H1 (cell line): Measurements from ENCODE around the gene RASAL2. TPM values are rescaled to one million over a fixed set of nuclear protein-coding genes. Genes with fewer than 3 reads are reported as not detected.

ENCODE experiments used
- CTCF ChIA-PET: fragments of 300-600 bp; sonication (Branson Sonifier 250); formaldehyde crosslinking; loops from one replicate; lab custom pipeline; 2021; ENCODE audit not compliant: partially characterized antibody; lab: Charles Lee
- POLR2A ChIA-PET: fragments of 300-600 bp; sonication (Branson Sonifier 250); formaldehyde crosslinking; loops from one replicate; lab custom pipeline; 2021; ENCODE audit warnings: inconsistent platforms; ENCODE audit not compliant: partially characterized antibody; lab: Charles Lee
- DNase-seq, 2 experiments: peaks; one replicate each; pipeline versions ENCODE4 v3.0.0 to v3.0.0-alpha.2; 2010 to 2022; ENCODE audit warnings: low spot score in 2 of 2, low read depth in 1 of 2, mixed read lengths in 1 of 2
- FAIRE-seq: peaks from 2 replicates; lab custom pipeline; 2011; peaks lifted over from hg19 to GRCh38; lab: Jason Lieb, UNC
- H2AFZ ChIP-seq: 2 replicates; pipeline ENCODE4 v1.8.1; 2012; ENCODE audit warnings: low read length, inconsistent platforms
- H2AK5ac ChIP-seq: 2 replicates; pipeline ENCODE4 v1.6.1; 2013; ENCODE audit warnings: low read depth, low read length
- H2BK120ac ChIP-seq: replicated peaks from 2 replicates; pipeline ENCODE3; 2013; ENCODE audit warnings: low read depth, low read length, inconsistent platforms
- H2BK12ac ChIP-seq: 2 replicates; pipeline ENCODE4 v1.6.1; 2013; ENCODE audit warnings: low read depth, low read length
- H2BK15ac ChIP-seq: 2 replicates; pipeline ENCODE4 v1.6.1; 2013; ENCODE audit warnings: low read length
- H2BK20ac ChIP-seq: 2 replicates; pipeline ENCODE4 v1.6.1; 2013; ENCODE audit warnings: low read length
- H2BK5ac ChIP-seq: 2 replicates; pipeline ENCODE4 v1.6.1; 2013; ENCODE audit warnings: low read depth, low read length
- H3K14ac ChIP-seq: 2 replicates; pipeline ENCODE4 v1.6.1; 2013; ENCODE audit warnings: inconsistent platforms; ENCODE audit not compliant: insufficient read length
- H3K18ac ChIP-seq: 2 replicates; pipeline ENCODE4 v1.6.1; 2013; ENCODE audit warnings: low read length; ENCODE audit errors: extremely low read depth
- H3K23ac ChIP-seq: 2 replicates; pipeline ENCODE4 v1.6.1; 2013; ENCODE audit warnings: inconsistent platforms; ENCODE audit not compliant: insufficient read length
- H3K23me2 ChIP-seq: 2 replicates; pipeline ENCODE4 v1.6.1; 2013; ENCODE audit warnings: low read depth, low read length
- H3K27ac ChIP-seq: 2 replicates; pipeline ENCODE4 v1.6.1; 2011; ENCODE audit warnings: low read depth, low read length, inconsistent platforms
- H3K27me3 ChIP-seq, 4 experiments: replicated peaks in 1 of 4; 1 replicate in 1 of 4; 2 replicates in 3 of 4; pipeline versions ENCODE4 v1.6.1 to v1.8.1; 2011 to 2013; ENCODE audit warnings: low read length in 3 of 4, mild to moderate bottlenecking in 3 of 4, inconsistent platforms in 2 of 4, mixed read lengths in 2 of 4, moderate library complexity in 1 of 4; ENCODE audit not compliant: control insufficient read depth in 3 of 4, insufficient read depth in 3 of 4; ENCODE audit errors: extremely low read depth in 1 of 4
- H3K36me3 ChIP-seq, 4 experiments: 2 replicates each; pipeline versions ENCODE4 v1.6.1 to v1.8.1; 2011 to 2013; ENCODE audit warnings: mild to moderate bottlenecking in 4 of 4, low read length in 3 of 4, moderate library complexity in 2 of 4, control low read depth in 1 of 4, inconsistent platforms in 1 of 4; ENCODE audit not compliant: insufficient read depth in 4 of 4, control insufficient read depth in 2 of 4
- H3K4ac ChIP-seq: replicated peaks from 2 replicates; pipeline ENCODE3; 2013; ENCODE audit warnings: low read length, low read depth, mixed read lengths, inconsistent platforms; ENCODE audit not compliant: insufficient read length
- H3K4me1 ChIP-seq, 4 experiments: replicated peaks in 1 of 4; 1 replicate in 1 of 4; 2 replicates in 3 of 4; pipeline versions ENCODE4 v1.6.1 to v1.8.1; 2011 to 2013; ENCODE audit warnings: low read length in 3 of 4, inconsistent platforms in 2 of 4, mixed read lengths in 1 of 4; ENCODE audit not compliant: insufficient read depth in 4 of 4, control insufficient read depth in 3 of 4
- H3K4me2 ChIP-seq, 2 experiments: 2 replicates each; pipeline versions ENCODE4 v1.6.1 to v1.8.1; 2011 to 2013; ENCODE audit warnings: low read depth in 2 of 2, low read length in 2 of 2, control low read depth in 1 of 2, inconsistent platforms in 1 of 2, mild to moderate bottlenecking in 1 of 2; ENCODE audit not compliant: insufficient read depth in 1 of 2
- H3K4me3 ChIP-seq, 4 experiments: fragments of 200-600, 300-600 bp in 1 of 4; sonication (generic), shearing (Covaris generic), sonication (Bioruptor Twin) in 1 of 4; 2 replicates each; pipeline versions ENCODE4 v1.5.1 to v1.8.1; 2011 to 2016; ENCODE audit warnings: low read length in 4 of 4, low read depth in 3 of 4, control low read depth in 2 of 4, inconsistent platforms in 2 of 4, mild to moderate bottlenecking in 2 of 4, mixed read lengths in 1 of 4, moderate library complexity in 1 of 4; ENCODE audit not compliant: insufficient read depth in 2 of 4; ENCODE audit errors: extremely low read depth in 1 of 4
- H3K56ac ChIP-seq: replicated peaks from 2 replicates; pipeline ENCODE3; 2013; ENCODE audit warnings: low read depth, mild to moderate bottlenecking, mixed read lengths, low read length, inconsistent platforms; ENCODE audit not compliant: insufficient read length
- H3K79me1 ChIP-seq: 2 replicates; pipeline ENCODE4 v1.6.1; 2013; ENCODE audit warnings: low read depth, low read length, control low read depth
- H3K79me2 ChIP-seq, 2 experiments: 2 replicates each; pipeline versions ENCODE4 v1.6.1 to v1.8.1; 2012 to 2013; ENCODE audit warnings: low read length in 2 of 2, mild to moderate bottlenecking in 2 of 2, inconsistent platforms in 1 of 2; ENCODE audit not compliant: insufficient read depth in 2 of 2, control insufficient read depth in 1 of 2
- H3K9ac ChIP-seq, 4 experiments: replicated peaks in 1 of 4; 1 replicate in 1 of 4; 2 replicates in 3 of 4; pipeline versions ENCODE4 v1.6.1 to v1.8.1; 2011 to 2013; ENCODE audit warnings: low read depth in 3 of 4, low read length in 3 of 4, control low read depth in 2 of 4, mild to moderate bottlenecking in 2 of 4, moderate library complexity in 2 of 4, inconsistent platforms in 1 of 4; ENCODE audit errors: extremely low read depth in 1 of 4
- H3K9me3 ChIP-seq, 2 experiments: 2 replicates each; pipeline versions ENCODE4 v1.6.1 to v1.8.1; 2012 to 2013; ENCODE audit warnings: mild to moderate bottlenecking in 2 of 2, moderate library complexity in 2 of 2, control low read depth in 1 of 2, inconsistent platforms in 1 of 2, low read depth in 1 of 2, low read length in 1 of 2, mixed read lengths in 1 of 2; ENCODE audit not compliant: insufficient read depth in 2 of 2
- H4K20me1 ChIP-seq, 2 experiments: replicated peaks in 1 of 2; 2 replicates each; pipeline versions ENCODE3 to v1.8.1; 2011 to 2013; ENCODE audit warnings: inconsistent platforms in 2 of 2, low read length in 2 of 2, mild to moderate bottlenecking in 1 of 2; ENCODE audit not compliant: insufficient read depth in 2 of 2, control insufficient read depth in 1 of 2
- H4K5ac ChIP-seq: 2 replicates; pipeline ENCODE4 v1.6.1; 2013; ENCODE audit warnings: low read length, low read depth, mixed read lengths, inconsistent platforms; ENCODE audit not compliant: insufficient read length
- H4K8ac ChIP-seq: 2 replicates; pipeline ENCODE4 v1.8.0; 2013; ENCODE audit warnings: mild to moderate bottlenecking, moderate library complexity, low read length, inconsistent platforms; ENCODE audit not compliant: insufficient read depth; ENCODE audit errors: extremely low read depth
- H4K91ac ChIP-seq: replicated peaks from 2 replicates; pipeline ENCODE3; 2013; ENCODE audit warnings: low read length, mixed read lengths, inconsistent platforms; ENCODE audit not compliant: insufficient read length
- ASH2L ChIP-seq: fragments of 200-600, 300-600 bp; sonication (generic); IDR thresholded peaks from one replicate; pipeline ENCODE4 v1.7.1; 2017; ENCODE audit warnings: low read length
- ATF3 ChIP-seq: IDR thresholded peaks from 2 replicates; pipeline ENCODE4 v1.6.1; 2011; ENCODE audit warnings: low read depth, mild to moderate bottlenecking, low read length; ENCODE audit not compliant: insufficient read depth
- CEBPB ChIP-seq: IDR thresholded peaks from 2 replicates; pipeline ENCODE4 v1.6.1; 2012; ENCODE audit warnings: low read depth, low read length
- JUND ChIP-seq: IDR thresholded peaks from 2 replicates; pipeline ENCODE4 v1.6.1; 2011; ENCODE audit warnings: mild to moderate bottlenecking, improper control_type of control experiment, low read length
- KDM4A ChIP-seq: IDR thresholded peaks from one replicate; pipeline ENCODE4 v1.7.1; 2012; ENCODE audit warnings: low read depth, mild to moderate bottlenecking, moderate library complexity, low read length, inconsistent platforms; ENCODE audit not compliant: severe bottlenecking
- SRF ChIP-seq: IDR thresholded peaks from 2 replicates; pipeline ENCODE4 v1.6.1; 2011; ENCODE audit warnings: mild to moderate bottlenecking, low read depth, low read length, moderate library complexity
- TCF12 ChIP-seq: IDR thresholded peaks from 2 replicates; pipeline ENCODE4 v1.6.1; 2011; ENCODE audit warnings: low read depth, mild to moderate bottlenecking, low read length
- WGBS, 2 experiments: shearing (Covaris generic) in 1 of 2; methylation state at CpG; one replicate each; pipeline versions ENCODE4 v1.1.6 to v1.1.7; 2013 to 2015; ENCODE audit warnings: low lambda C conversion rate in 2 of 2, mixed read lengths in 2 of 2, inconsistent platforms in 1 of 2, low coverage in 1 of 2, missing lambda C conversion rate in 1 of 2; ENCODE audit not compliant: insufficient replicate concordance in 2 of 2, insufficient coverage in 1 of 2, insufficient read length in 1 of 2; ENCODE audit errors: extremely low coverage in 1 of 2, missing lambda C conversion rate in 1 of 2; 5-methylcytosine and 5-hydroxymethylcytosine counted together
- polyA plus RNA-seq, 7 experiments: library from polyadenylated mRNA; depleted of rRNA in 3 of 7; stranded (reverse) in 5 of 7; unstranded in 2 of 7; fragments of >200 nt in 5 of 7; fragments of 200-250 nt in 2 of 7; gene quantifications; 1 replicate in 5 of 7; 2 replicates in 1 of 7; 4 replicates in 1 of 7; pipeline versions ENCODE4 v1.2.1 to v1.2.3, GENCODE V29; 2011 to 2013; ENCODE audit warnings: missing spikeins in 2 of 7, mixed read lengths in 2 of 7
- total RNA-seq: library from RNA; stranded (reverse); fragmentation: NEBNext Ultra II Directional; extraction: Animal tissue kit (Norgen Biotek cat#: 25700); gene quantifications from 2 replicates; pipeline ENCODE4 v1.2.1, GENCODE V29; 2021

RASAL2 gene
- total and polyA plus RNA-seq, 2 of the 8 experiments (the other 6 are each of a cell fraction or from before 2014, with no cell fraction given): 15.9 to 32.5 TPM

DNA sequence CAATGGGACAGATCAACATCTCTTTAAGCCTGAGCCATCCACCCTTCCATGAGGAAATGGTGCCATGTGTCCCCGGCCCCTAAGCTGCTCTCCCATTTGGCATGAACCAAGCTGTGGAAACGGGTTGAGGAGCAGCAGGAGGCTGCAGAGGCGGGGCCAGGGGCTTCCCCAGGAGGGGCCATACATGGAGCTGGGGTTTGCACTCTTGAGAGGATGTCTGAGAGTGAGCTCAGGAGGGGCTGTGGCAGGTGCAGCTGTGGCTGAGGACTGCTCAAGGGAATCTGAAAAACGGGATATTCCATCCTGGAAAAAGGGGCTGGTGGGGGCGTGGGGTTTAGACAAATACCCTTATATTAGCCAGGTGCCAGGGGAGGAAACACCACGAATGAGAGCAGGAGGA is 409.9 kb downstream of the RASAL2 start:
- Histone ChIP-seq H3K18ac (no peak overlapping the region), H3K9ac (no peak overlapping the region), H4K8ac (no peak overlapping the region), H4K20me1 (no peaks in the 10 kb centered on the region), H3K27ac (no peak overlapping the region), H3K79me1 (no peaks in the 10 kb centered on the region; the same call in 1 of the 2 replicates), H3K4me3 (no peak overlapping the region)
- ChIA-PET POLR2A (interaction anchor here (1.2 kb wide), 1 partner anchor 9 kb away, joined by 3 read pairs; no protein-coding TSS in a partner anchor), CTCF (interaction anchor here (0.7 to 13.1 kb wide), 13 partner anchors 8 to 472 kb away, joined by 3 to 238 read pairs (median 3); partner anchors contain the start of gene TEX35)
- no peak for TF ChIP-seq KDM4A
- no peak for TF ChIP-seq TCF12
- TF ChIP-seq JUND: no peak
- no peak for TF ChIP-seq ATF3
- TF ChIP-seq ASH2L: no peak
- TF ChIP-seq CEBPB: no peak
- TF ChIP-seq SRF: no peak
- TF ChIP-seq, all 59 proteins: peak for 0
- Histone ChIP-seq H2AFZ (no peak overlapping the region), H3K4ac (no peak overlapping the region), H3K27me3 (no peaks in the 10 kb centered on the region), H2BK120ac (no peak overlapping the region), H2BK15ac (no peak overlapping the region), H3K14ac (no peak overlapping the region), H4K91ac (no peak overlapping the region), H3K79me2 (no peaks in the 10 kb centered on the region), H2BK5ac (no peak overlapping the region), H3K56ac (no peak overlapping the region), H2BK12ac (no peak overlapping the region), H2AK5ac (no peak overlapping the region), H3K23ac (no peak overlapping the region), H3K4me2 (no peak overlapping the region), H4K5ac (no peak overlapping the region), H3K9me3 (no peaks in the 10 kb centered on the region), H3K23me2 (no peaks in the 10 kb centered on the region; the same call in none of the 2 replicates), H3K4me1 (no peaks in the 10 kb centered on the region; a peak in 1 of 7 replicates), H3K36me3 (no peaks in the 10 kb centered on the region), H2BK20ac (no peak overlapping the region)
- no peak for DNase-seq
- WGBS, 2 experiments: 59% methylated on average over 5 of the region's 6 CpGs; no CpG with 5 or more reads in 1 of the 2 experiments
- FAIRE-seq: no peak
